GM21717 (cell line): ENCODE results near the gene FLRT3.

Experiments
- ATAC-seq: cut with Tn5 transposase; IDR thresholded peaks from one replicate; pipeline ENCODE4 v1.9.1; 2021; ENCODE audit warnings: mild to moderate bottlenecking, moderate library complexity; ENCODE audit not compliant: unreplicated experiment

Gene FLRT3

GRCh38 chr20:14331646-14332045 is 5.8 kb downstream of the FLRT3 start:
- no peak for ATAC-seq

GRCh38 chr20:14319704-14320103 is 17.7 kb downstream of the FLRT3 start:
- no peak for ATAC-seq

GRCh38 chr20:14313341-14314020 is 23.9 kb downstream of the FLRT3 start:
- ATAC-seq = no peak

DNA sequence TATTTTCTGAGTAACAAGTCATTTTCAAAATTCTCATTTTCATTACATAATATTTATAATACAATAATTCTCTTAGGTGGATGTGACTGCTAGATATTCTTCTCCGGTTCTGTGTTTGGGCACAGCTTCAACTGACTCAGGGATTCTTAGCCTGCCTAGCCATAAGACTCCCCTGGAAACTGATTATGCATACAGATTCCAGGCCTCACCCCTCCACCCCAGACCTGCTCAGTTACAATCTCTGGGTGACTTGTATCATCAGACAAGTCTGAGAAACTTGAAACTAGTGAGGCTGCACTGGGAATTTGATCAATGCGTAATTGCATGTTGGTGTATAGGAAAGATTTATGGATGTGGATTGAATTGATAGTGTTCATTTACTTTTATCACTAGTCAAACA is 25.4 kb downstream of the FLRT3 start:
- ATAC-seq = no peak

DNA sequence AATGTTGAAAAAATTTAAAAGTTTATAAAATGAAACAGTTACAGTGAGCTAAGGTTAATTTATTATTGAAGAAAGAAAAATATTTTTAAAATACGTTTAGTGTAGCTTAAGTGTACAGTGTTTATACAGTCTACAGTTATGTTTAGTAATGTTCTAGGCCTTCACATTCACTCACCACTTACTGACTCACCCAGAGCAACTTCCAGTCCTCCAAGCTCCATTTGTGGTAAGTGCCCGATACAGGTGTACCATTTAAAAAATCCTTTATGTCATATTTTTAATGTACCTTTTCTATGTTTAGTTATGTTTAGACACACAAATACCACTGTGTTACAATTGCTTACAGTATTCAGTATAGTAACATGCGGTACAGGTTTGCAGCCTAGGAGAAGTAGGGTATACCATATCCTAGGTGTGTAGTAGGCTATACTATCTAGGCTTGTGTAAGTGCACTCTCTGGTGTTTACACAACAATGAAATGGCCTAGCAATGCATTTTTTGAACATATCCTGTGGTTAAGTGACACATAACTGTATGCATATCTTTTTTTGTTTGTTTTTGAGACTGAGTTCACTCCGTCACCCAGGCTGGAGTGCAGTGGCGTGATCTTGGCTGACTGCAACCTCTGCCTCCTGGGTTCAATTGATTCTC is 26.3 kb downstream of the FLRT3 start:
- no peak for ATAC-seq

DNA sequence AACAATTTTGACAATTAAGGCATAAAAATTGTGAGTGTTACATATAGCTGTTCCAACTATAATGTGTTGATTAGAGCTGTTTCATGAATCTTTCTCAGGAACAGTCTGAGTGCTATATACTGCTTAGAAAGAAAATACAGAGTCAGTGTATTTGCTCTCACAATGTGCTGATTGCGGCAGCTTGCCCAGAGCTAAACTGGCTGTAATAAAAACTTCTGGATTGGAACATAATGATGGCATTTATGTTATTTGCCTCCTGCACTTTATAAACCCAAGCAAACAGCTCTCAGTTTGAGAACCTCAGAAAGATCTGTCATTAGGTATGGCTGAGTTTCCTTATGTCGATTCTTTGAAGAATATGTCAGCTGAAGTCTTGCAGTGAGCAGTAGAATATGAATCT is 29.5 kb downstream of the FLRT3 start:
- ATAC-seq = no peak

- no peak for ATAC-seq
These were observed 32.9 kb downstream of the FLRT3 start for GRCh38 chr20:14304472-14304871.

DNA sequence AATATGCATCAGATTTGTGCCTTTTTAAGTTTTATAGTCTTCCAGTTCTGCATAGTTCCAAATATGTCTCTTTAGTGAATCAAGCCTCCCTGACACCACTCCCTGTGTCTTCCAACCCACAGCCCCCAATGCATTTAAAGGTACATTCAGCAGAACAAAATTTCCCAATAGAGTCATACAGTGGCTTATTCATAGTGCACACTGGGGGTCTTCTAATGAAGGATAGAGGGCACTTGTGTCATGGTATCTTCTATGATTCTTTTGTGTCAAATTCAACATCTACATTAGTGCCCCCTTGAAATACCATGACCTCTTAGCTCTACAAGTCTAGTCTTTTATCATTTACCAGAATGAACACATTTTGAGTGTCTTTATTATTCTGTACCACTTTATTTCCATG is 33.8 kb downstream of the FLRT3 start:
- no peak for ATAC-seq

- no peak for ATAC-seq
These were observed 34.3 kb downstream of the FLRT3 start for GRCh38 chr20:14303106-14303505.

DNA sequence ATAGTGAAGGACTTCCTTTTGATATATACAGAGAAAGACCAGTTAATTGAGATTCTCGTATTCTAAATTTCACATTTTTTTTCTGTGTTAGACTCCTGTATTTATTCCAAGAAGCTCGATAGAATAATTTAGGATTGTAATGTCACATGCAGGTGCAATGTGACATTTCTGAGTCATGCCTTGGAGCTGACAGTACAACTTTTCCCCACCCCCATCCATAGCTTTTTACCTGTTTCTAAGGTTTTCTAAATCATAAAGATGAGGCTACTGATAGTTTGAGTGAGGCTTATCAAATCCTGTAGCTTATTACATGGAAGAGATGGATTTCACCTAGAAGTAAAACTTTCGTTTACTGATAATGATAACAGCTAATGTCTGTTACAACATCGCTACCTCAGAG is 37.6 kb downstream of the FLRT3 start:
- ATAC-seq = no peak

- ATAC-seq = no peak
These were observed 41.6 kb downstream of the FLRT3 start for GRCh38 chr20:14295770-14296309.

GRCh38 chr20:14295238-14295637 is 42.2 kb downstream of the FLRT3 start:
- no peak for ATAC-seq

DNA sequence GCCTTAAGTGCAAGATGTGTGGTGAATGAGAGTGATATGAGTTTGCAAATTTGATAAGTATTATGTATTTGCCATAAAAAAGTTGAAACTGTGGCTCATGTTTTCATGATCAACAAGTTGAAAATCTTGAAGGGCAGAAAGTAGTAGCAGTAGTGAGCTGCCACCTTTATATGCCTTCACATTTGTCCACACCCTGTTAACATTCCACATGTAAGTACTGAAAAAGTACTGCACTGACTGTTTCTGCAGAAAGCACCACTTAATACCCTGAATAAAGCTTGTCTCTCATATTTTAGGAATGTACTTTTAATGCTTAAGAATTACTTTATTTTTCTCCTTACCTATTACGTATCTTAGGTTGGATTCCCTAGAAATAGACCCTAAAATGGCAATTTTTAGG is 45.9 kb downstream of the FLRT3 start:
- no peak for ATAC-seq

DNA sequence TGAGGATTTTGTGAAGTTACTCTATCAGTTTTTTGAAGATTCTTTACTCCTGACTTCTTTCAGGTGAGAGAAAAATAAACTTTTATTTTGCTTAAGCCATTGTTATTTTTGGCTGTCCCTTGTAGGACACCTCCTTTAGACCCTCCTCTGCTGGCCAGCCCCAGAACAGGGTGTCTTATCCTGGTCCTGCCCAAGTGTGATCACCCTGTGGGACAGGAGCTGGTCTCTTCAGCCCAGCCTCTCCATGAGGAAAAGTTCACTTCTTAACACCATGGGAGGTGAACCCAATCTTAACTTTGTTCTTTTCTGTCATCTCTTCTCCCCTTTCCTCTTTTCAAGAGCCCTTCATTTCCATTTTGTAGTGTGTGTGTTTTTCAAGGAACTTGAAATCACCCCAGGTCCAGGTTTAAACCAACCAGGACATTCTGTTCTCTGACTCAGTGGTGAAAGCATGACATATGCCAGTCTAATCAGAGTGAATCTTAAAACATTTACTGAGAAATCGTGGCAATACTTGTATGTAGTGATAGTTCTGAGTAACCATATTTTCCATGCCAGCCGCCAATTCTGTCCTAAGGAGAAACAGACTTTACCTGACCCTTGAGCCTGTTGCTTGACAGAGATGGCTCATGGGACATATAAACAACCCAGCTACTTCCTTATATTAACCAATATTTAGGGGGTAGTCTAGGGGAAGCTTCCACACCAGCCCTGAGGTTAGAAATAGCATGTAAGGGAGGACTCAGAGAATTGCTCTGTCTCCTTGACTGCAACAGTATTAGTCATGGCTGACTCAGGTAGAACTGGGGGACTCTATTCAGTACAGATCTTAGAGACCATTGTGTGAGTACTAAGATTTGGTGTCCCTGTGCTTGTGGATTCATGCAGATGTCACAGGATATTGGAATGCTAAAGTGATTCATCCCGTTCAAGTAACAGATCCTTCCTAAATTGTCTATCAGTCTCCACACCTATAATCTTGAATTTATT is 48.8 kb downstream of the FLRT3 start:
- ATAC-seq = no peak

DNA sequence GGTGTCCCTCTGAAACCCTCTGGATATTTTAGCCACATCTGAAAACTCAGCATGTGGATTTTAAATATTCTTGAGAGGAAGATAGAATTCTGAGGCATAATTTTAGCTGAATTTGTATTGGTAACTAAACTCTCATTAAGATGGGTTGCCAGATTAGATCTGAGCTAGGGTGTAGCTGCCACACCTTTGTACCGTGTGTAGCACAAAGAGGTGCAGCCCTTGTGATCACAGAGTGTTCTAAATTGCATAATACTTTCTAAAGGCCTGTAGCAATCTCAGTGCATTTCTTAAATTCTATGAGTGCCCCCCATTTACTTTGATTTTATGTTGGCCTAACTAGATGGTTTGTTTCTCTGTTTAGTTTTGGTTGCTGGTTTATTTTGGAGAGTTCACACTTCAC is 53.0 kb downstream of the FLRT3 start:
- no peak for ATAC-seq

DNA sequence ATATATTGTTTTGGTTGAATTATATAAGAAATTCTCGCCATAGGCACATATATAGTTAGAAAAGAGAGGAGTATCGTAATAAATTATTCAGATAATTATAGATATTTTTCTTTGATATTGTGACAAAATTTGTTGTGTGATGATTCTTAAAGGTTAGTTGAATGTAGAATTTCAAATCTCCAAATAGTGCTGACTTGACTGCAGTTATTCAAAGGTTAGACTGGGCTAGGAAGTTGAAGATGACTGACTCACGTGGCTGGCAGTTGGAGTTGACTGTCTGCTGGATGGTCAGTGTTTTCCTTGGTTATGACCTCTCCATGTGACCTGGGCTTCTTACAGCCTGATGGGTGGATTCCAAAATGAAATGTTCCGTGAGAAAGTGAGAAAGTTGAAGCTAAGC is 55.3 kb downstream of the FLRT3 start:
- ATAC-seq = no peak
